Stimulated activated CD4-positive, alpha-beta T cell treated with anti-CD3 and anti-CD28 coated beads, TNF-alpha, amount 100 ng/mL, for 24 hours (primary cell): ENCODE measurements around the gene COQ8B.

Experiments
- DNase-seq, 3 experiments: peaks; one replicate each; pipeline ENCODE4 v3.0.0-alpha.2; 2020; ENCODE audit warnings: low read depth in 3 of 3

Gene COQ8B

DNA sequence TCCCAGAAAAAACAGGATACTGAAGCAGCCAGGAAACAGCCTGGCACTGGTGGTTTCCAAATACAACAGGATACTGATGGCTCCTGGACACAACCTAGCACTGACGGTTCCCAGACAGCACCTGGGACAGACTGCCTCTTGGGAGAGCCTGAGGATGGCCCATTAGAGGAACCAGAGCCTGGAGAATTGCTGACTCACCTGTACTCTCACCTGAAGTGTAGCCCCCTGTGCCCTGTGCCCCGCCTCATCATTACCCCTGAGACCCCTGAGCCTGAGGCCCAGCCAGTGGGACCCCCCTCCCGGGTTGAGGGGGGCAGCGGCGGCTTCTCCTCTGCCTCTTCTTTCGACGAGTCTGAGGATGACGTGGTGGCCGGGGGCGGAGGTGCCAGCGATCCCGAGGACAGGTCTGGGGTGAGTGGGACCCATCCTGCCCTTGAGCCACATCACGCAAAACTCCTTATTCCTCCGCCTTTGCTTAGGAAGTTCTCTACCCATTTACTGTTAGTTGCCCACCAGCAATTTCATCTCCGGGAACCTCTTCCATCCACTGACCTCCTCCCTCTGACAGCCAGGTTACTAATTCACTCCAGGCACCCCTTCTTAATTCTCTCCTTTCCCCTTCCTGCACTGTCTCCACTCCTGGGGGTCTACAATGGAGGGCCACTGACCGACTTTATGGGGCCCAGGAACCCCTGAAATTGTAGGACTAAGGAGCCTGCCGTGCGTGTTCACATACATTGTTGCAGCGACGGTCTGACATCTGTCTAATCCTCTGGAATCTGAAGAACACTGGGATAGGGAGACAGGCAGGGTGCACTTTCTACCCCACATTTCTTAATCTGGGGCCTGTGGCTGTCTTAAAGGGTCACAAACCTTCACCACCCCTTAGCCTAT lies 1.4 kb upstream of the COQ8B start:
- no peak for DNase-seq

DNA sequence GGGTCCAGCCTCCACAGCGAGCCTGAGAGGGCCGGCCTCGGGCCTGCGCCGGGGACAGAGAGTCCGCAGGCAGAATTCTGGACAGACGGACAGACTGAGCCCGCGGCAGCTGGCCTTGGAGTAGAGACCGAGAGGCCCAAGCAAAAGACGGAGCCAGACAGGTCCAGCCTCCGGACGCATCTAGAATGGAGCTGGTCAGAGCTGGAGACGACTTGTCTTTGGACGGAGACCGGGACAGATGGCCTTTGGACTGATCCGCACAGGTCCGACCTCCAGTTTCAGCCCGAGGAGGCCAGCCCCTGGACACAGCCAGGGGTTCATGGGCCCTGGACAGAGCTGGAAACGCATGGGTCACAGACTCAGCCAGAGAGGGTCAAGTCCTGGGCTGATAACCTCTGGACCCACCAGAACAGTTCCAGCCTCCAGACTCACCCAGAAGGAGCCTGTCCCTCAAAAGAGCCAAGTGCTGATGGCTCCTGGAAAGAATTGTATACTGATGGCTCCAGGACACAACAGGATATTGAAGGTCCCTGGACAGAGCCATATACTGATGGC lies 716 bp upstream of the COQ8B start:
- DNase-seq, result no peak

DNA sequence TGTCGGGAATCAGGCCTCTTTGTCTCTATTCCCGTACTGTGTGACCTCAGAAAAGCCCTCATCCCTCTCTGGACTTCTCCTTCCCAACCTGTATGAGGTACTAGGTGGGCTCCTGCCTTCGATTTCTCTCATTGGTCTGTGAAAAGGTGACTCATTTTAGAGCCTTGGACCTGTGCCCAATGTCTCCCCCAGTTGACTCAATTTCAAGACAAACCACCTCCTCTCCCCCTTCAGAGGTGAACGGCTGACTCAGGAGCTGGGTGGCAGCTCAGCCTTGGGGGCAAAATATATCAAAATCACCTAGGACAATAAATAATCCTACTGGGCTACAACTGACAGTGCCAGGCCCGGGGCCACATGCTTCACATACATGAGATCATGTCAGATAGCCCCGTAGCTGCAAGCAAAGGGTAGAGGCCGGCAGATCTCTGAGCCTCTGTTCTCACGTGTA lies 630 bp downstream of the COQ8B start:
- DNase-seq, result peak; percentile 49 to 62 (median 57)

DNA sequence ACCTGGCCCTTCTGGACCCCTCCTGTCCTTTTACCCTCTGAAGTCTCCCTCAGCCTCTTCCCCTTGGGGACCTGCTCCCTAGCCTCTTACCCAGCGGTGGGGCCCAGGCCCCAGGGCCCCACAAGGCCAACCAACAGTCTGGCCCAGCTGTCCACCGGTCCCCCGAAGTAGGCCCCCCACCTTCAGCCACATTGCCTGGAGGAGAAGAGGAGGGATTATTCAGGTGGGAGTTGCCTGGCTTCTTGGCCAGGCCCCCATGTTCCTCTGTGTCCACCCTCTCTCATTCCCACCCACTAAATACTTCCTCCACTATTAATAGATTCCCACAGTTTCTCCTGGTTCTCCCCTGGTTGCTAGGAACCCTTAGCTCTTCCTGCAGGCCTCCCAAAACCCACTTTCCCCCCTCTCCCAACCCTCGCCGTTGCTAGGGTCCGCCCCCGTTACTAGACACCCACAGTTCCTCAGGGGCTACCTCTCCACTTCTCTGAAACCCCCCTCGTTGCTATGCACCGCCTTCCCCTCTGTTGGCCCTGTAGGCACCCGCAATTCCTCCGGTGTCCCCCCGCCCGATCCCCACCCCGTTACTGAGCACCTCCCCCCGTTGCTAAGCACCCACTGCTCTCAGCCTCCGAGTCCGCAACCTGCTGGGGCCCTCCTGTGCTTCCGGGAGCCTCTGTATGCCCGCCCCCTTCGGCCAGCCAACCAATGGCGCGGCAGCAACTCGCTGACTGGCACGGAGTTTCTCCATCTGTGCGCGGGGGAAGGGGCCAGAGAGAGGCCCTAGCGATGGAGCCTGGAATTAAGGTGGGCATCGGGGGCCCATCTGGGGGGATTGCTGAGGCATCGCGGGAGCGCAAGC lies 2.0 kb downstream of the COQ8B start:
- peak; percentile 84 to 93 (median 88) for DNase-seq

DNA sequence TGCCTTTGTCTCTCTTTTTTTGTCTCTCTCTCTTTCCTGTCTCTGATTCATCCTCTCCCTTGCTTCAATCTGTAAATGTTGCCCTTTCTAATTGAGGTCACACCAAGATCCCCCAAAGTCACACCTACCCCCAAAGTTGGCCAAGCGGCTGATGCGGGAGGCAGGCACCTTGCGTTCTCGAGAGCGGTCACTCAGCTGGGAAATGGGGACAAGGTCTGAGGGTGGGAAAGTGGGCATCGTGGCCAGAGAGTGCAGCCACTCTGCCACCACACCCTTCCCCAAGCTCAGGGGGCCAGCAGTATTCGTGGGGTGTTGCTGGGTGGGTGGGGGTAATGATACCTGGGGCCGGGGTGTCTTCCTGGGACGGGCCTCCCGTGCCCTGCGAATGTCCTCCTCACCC lies 2.7 kb downstream of the COQ8B start:
- no peak for DNase-seq

DNA sequence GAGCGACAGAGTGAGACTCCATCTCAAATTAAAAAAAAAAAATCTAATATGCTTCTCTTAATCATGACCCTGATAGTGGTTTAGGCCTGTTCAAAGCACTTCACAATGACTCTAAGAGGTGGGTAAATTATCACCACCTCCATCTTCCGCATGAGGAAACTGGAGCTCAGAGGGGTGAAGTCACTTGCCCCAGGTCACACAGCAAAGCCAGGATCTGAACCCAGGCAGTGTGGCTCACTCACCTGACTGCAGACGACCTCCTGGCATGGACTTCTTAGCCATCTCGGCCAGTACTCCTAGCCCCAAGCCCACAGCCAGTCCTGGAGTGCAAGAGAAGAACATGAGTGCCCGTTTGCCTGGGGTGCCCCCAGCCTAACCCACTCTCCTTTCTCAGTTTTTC lies 6.9 kb downstream of the COQ8B start:
- DNase-seq, result no peak

DNA sequence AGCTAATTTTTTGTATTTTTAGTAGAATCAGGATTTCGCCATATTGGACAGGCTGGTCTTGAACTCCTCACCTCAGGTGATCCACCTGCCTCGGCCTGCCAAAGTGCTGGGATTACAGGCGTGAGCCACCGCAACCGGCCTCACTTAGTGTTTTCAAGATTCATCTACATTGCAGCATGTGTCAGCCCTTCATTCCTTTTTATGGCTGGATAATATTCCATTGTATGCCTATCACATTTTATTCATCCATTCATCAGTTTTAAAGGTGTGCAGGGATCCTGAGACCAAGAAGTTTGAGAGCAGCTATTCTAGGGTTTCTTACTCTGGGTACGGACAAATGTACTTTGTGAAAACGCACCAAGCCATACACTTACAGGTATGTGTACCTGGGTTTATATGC lies 9.1 kb downstream of the COQ8B start:
- DNase-seq, result no peak

DNA sequence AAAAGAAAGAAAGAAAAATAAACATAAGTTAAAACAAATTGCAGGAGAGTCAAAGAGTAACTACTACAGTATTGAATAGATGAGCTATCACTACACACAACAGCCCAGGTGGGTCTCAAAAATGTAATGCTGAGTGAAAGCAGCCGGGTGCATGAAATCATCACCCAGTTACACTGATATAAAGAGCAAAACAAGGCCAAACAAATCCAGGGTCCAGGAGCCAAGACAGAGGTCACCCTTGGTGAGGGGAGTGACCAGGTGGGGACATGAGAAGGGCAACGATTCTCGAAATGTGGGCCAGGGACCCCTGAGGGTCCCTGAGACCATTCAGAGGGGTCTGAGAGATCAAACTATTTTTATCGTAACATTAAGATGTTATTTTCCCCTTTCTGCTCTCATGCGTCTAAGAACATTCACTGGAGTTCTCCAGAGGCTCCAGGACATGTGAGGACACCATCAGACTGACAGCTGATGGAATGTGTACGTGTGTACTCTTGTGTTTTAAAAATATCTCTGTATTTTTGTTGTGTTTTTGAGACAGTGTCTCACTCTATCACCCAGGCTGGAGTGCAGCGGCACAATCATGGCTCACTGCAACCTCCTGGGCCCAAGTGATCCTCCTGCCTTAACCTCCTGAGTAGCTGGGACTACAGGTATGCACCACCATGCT lies 10.6 kb downstream of the COQ8B start:
- DNase-seq, result no peak

DNA sequence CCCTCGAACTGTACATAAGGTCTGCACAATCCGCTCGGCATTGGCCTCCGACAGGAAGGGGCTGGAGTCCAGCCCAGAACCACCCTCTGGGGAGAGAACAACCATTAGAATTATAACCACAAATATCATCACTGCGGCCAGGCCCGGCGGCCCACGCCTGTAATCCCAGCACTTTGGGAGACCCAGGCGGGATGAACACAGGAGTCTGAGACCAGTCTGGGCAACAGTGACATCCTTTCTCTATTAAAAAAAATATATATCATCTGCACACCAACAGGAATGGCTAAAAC lies 11.4 kb downstream of the COQ8B start:
- DNase-seq, result no peak

DNA sequence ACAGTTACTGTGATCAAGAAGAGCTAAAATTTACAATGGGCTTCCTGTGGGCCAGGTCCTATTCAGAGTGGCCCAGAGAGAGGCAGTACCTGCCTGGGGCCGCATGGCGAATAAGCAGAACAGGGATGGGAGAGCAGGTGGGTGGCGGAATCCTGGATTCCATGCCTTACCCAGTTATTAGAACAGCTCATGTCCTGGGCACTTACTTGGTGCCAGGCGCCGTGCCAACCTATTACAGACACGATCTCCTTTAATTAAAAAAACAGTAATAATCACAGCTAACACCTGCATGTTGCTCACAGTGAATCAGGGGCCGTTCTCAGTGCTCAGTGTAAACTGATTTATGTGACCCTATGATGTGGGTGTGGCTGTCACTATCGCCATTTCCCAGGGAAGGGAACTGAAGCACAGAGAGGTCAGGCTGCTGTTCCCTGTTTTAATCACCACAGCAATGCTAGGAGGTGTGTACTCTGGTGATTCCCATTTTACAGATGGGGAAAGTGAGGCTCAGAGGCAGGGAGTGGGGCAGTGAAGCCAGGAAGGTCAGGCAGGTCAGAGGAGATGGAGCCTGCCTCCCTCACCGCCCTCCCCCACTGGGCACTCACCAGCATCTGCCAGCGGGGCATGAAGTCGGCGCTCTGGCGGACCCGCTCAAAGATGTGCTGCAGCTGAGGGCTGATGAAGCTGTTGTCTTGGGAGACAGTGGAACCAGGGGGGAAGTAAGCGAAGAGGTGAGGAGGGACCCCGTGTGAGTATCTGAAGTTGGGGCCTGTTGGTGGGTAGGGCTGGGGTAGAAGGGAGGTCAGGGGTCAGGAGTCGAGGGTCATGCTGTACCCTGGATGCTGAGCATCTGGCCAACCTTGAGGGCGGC lies 12.0 kb downstream of the COQ8B start:
- no peak for DNase-seq

DNA sequence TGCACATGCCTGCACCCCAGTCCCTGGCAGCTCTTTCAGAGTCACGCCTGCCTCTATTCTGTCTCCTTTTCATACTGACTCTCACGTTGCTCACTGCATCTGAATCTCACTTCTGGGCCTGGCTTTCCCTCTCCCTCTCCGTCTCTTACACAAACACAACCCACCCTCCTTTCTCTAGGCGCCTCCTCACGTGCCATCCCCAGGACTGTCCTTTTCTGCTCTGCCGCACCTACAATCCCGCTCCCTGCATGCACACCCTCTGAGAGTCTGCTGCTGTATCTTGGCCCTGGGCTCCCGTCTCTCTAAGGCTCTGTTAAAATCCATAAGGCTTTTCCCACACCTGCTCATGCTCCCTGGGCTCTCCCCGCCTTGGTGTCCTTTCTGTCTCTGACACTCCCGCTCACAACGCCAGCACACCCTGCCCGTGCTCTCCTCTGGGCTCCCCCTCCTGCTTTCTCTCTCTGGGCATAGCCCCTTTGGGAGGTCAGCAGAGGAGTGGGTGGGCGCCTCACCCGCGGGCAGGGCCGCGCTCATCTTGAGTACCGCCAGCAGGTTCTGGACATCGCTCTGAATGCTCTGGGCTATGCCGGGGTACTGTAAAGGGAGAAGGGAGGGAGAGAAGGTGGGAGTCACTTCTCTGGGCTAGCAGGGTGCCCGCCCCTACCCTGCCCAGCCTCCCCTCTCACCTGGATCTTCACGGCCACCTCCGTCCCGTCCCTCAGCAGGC lies 13.5 kb downstream of the COQ8B start:
- DNase-seq, result no peak

DNA sequence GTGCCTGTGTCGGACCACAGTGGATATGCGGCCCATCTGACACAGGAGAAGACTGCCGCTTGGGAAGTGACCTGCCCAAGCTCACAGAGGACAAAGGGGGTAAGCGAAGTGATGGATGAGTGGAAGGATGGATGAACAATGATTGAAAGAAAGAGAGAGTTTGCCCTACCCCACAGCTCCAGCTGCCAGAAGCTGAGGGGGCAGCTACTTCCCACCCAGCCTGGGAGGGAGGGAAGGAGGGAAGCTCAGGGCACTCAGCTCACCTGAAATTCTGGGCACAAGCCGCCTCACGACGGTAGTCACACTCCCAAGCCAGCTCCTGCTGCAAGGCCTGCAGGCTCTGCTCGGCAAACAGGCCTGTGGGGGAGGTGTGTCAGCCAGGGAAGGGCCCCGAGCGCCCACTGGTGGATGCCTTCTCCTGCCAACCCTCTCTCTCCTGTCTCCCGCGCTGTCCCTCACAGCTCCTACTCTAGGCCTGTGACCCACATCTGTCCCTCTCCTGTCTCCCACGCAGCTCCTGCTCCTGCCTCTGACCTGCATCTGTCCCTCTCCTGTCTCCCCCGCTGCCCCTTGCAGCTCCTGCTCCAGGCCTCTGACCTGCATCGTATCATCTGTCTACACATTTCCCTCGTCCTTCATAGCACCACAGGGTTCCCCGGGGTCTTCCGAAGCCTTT lies 14.2 kb downstream of the COQ8B start:
- DNase-seq, result no peak

DNA sequence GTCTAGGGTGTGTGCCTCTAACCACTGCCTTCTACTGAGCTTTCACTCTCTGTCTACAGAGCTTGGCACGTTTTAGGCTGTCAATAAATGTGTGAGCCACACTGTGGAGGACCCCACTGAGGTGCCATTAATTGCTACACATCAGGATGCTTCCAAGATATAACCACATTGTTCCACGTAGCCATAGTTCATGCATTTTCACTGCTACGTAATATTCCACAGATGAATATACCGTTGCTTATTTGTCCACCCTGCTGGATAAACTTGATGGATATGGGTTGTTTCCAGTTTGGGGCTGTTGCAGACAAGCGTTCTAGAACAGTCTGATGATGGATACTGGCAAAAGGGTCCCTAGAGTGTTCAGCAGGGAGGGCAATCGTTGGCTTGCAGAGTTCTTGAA lies 14.9 kb downstream of the COQ8B start:
- no peak for DNase-seq

DNA sequence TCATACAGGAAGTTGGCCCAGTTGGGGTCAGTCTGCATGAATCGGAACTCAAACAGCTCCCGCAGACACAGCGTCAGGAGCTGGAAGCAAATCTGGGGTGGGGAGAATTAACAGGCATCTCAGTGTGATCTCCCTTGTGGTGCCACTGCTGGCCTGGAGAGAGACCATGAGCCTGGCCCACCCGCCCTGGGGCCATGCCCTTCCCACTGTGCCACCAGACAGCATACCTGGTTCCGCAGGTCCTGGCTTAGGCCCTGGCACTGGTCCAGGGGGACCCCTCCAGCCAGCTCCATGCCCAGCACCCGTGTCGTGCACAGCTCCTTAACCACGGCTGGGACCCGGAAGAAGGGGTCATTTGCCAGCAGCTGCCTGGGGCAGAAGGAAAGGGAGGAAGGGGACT lies 16.6 kb downstream of the COQ8B start:
- DNase-seq, result no peak

DNA sequence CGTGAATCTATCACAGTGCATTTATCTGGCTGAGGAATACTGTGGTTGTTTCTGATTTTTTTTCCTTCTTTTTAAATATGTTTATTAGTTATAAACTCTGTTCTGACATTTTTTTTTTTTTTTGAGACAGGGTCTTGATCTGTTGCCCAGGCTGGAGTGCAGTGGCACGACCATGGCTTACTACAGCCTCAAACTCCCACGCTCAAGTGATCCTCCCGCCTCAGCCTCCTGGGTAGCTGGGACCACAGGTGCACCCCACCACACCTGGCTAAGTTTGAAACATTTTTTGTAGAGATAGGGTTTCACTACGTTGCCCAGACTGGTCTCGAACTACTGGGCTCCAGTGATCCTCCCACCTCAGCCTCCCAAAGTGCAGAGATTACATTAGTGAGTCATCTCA lies 19.7 kb downstream of the COQ8B start:
- DNase-seq, result no peak

DNA sequence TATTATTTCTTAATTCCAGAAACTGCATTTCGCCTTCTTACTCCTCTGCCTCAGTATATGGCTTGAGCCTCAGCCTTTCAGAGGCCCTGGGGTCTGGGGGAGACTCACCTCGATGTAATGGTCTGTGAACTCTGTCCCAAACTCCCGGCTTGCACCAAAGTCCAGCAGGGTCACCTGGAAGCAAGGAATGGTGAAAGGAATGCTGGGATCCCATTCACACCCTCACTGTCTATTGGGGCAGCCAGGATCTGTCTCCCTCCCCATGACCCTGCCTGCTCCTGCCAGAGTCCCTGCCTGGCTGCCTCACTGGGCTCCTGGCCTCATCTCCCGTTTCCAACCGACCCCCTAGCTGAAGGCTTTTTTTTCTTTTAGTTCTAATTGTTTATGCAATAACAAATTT lies 20.8 kb downstream of the COQ8B start:
- DNase-seq, result no peak

DNA sequence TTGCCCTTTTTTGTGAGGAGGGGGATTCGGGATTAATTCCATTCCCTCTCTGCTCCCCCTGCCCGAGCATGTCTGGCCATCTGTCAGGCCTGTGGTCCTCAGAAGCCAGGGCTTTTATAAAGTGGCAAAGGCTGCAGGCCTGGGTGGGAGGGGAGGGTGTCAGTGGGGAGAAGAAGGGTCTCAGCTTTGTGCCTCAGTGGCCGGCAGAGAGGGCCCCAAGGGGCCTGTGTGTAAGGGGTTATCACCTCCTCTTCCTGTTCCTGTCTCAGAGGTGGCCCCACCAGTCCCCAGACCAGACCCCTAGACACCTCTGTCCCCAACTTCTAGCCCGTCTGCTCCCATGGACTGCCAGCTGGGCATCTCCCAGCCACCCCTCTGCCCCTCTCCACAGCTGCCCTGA lies 22.8 kb downstream of the COQ8B start:
- DNase-seq, result no peak

DNA sequence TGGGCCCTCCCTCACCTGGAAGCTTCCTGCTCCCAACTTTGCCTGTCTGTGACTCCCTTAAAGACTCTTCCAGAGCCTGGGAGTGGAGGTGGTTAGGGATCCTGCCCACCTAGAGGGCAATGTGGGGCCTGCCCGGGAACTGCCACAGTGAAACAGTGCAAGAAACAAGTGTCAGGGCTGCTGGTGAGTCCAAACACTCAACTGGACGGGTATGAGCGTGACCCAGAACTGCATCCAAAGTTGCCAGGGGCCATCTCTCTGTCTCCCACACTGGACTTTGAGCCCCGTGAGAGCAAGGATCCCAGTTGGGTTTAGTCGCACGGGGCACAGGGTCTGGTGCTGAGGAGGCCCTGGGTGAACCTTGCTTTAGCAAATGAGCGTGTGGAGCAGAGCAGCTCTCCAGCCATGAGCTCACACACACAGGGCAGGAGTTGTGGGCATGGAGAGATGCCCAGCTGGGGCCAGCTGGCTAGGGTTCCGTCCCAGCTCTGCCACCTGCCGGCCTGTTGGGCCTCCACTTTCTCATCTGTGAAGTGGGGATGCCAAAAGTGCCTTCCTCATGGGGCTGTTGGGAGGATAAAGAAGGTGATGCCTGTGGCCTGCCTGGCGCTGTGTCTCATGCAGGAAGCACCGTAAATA lies 23.4 kb downstream of the COQ8B start:
- no peak for DNase-seq

DNA sequence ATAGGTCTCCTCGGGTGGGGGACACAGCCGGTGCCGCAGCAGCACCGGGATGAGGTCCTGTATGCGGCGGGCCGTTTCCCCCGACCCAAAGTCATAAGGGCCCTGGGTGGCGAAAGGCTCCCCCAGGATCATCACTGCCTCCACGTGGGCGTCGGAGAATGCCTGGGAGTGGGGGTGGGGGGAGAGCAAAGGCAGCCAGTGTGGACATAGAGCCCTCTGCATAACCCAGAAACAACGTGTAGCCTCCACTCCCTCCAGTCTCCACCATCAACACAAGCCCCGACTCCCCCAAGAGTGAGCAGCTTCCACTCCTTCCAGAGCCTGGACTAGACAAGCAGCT lies 24.5 kb downstream of the COQ8B start:
- DNase-seq, result no peak
